DND-41 (cell line): Measurements from ENCODE around the gene SHQ1.

Source experiments
- ATAC-seq: fragments of 200-7000 bp; cut with Tn5 transposase; 3 replicates; pipeline ENCODE4 v1.9.1; 2021; ENCODE audit warnings: low read depth; ENCODE audit not compliant: insufficient read depth
- DNase-seq: peaks from one replicate; pipeline ENCODE4 v3.0.0-alpha.2; 2020
- H2AFZ ChIP-seq: 2 replicates; pipeline ENCODE4 v1.6.0; 2012; ENCODE audit warnings: low read depth, low read length
- H3K27ac ChIP-seq: 2 replicates; pipeline ENCODE4 v1.5.1; 2012; ENCODE audit warnings: low read length, inconsistent platforms
- H3K27me3 ChIP-seq: fragments of 200-600 bp; sonication (generic); 2 replicates; pipeline ENCODE4 v1.6.0; 2012; ENCODE audit warnings: low read length, mild to moderate bottlenecking, inconsistent platforms; ENCODE audit not compliant: insufficient read depth, poor library complexity
- H3K36me3 ChIP-seq: 2 replicates; pipeline ENCODE4 v1.5.1; 2012; ENCODE audit warnings: low read length, inconsistent platforms; ENCODE audit not compliant: insufficient read depth
- H3K4me1 ChIP-seq: 2 replicates; pipeline ENCODE4 v1.5.1; 2012; ENCODE audit warnings: mild to moderate bottlenecking, low read length; ENCODE audit not compliant: insufficient read depth
- H3K4me2 ChIP-seq: 2 replicates; pipeline ENCODE4 v1.6.0; 2012; ENCODE audit warnings: mild to moderate bottlenecking, moderate library complexity, low read length, inconsistent platforms; ENCODE audit not compliant: insufficient read depth
- H3K4me3 ChIP-seq, 2 experiments: fragments of 200-600 bp in 1 of 2; shearing (Covaris generic) in 1 of 2; 2 replicates each; pipeline ENCODE4 v1.5.1; 2012 to 2016; ENCODE audit warnings: inconsistent platforms in 2 of 2, low read length in 2 of 2, mild to moderate bottlenecking in 2 of 2, low read depth in 1 of 2, moderate library complexity in 1 of 2
- H3K79me2 ChIP-seq: 2 replicates; pipeline ENCODE4 v1.6.0; 2012; ENCODE audit warnings: low read length, inconsistent platforms; ENCODE audit not compliant: insufficient read depth
- H3K9ac ChIP-seq: 2 replicates; pipeline ENCODE4 v1.6.0; 2012; ENCODE audit warnings: low read depth, mild to moderate bottlenecking, inconsistent platforms, low read length, moderate library complexity
- H3K9me3 ChIP-seq: 2 replicates; pipeline ENCODE4 v1.5.1; 2012; ENCODE audit warnings: low read length, moderate library complexity, mild to moderate bottlenecking, inconsistent platforms; ENCODE audit not compliant: insufficient read depth, severe bottlenecking
- H4K20me1 ChIP-seq: 2 replicates; pipeline ENCODE4 v1.6.0; 2012; ENCODE audit warnings: low read length; ENCODE audit not compliant: insufficient read depth
- CTCF ChIP-seq: IDR thresholded peaks from 2 replicates; pipeline ENCODE4 v1.5.1; 2012; ENCODE audit warnings: borderline replicate concordance, low read length, moderate library complexity, mild to moderate bottlenecking; ENCODE audit not compliant: poor library complexity, severe bottlenecking; ENCODE audit errors: extremely low read depth
- EZH2 ChIP-seq: IDR thresholded peaks from 3 replicates; pipeline ENCODE4 v1.6.1; 2012; ENCODE audit warnings: borderline replicate concordance, low read depth, mild to moderate bottlenecking, moderate library complexity, low read length, inconsistent platforms; ENCODE audit not compliant: severe bottlenecking

SHQ1 gene

GRCh38 chr3:72725229-72725628, 123.0 kb downstream of the SHQ1 start:
- H3K79me2 ChIP-seq = no peaks in the 10 kb centered on the region

GRCh38 chr3:72724070-72724469, 124.2 kb downstream of the SHQ1 start:
- Histone ChIP-seq H3K4me1 (no peaks in the 10 kb centered on the region), H2AFZ (no peak overlapping the region), H3K9ac (no peak overlapping the region), H4K20me1 (no peaks in the 10 kb centered on the region), H3K9me3 (no peaks in the 10 kb centered on the region), H3K4me2 (no peak overlapping the region), H3K4me3 (no peak overlapping the region), H3K36me3 (no peaks in the 10 kb centered on the region), H3K27me3 (no peaks in the 10 kb centered on the region), H3K79me2 (no peaks in the 10 kb centered on the region), H3K27ac (no peak overlapping the region)
- DNase-seq = no peak
- TF ChIP-seq EZH2 (no peak), CTCF (no peak)
- ATAC-seq = no peak

More at GRCh38 chr3:72725229-72725628, 123.0 kb downstream of the SHQ1 start:
- Histone ChIP-seq H3K27ac (no peak overlapping the region), H3K9me3 (no peaks in the 10 kb centered on the region), H2AFZ (no peak overlapping the region), H3K4me3 (no peak overlapping the region), H3K4me1 (no peaks in the 10 kb centered on the region), H3K9ac (no peak overlapping the region), H4K20me1 (no peaks in the 10 kb centered on the region), H3K27me3 (no peaks in the 10 kb centered on the region), H3K4me2 (no peak overlapping the region), H3K36me3 (no peaks in the 10 kb centered on the region)
- no peak for TF ChIP-seq EZH2
- no peak for TF ChIP-seq CTCF
- no peak for DNase-seq
- ATAC-seq = no peak

GRCh38 chr3:72722930-72723726, 125.1 kb downstream of the SHQ1 start:
- no peaks in the 10 kb centered on the region for H3K79me2 ChIP-seq
- no peak for DNase-seq
- TF ChIP-seq CTCF = no peak
- TF ChIP-seq EZH2 = no peak
- H3K4me1 ChIP-seq = no peaks in the 10 kb centered on the region
- no peak overlapping the region for H2AFZ ChIP-seq
- no peak overlapping the region for H3K27ac ChIP-seq
- H3K36me3 ChIP-seq = no peaks in the 10 kb centered on the region
- H3K27me3 ChIP-seq = no peaks in the 10 kb centered on the region
- no peaks in the 10 kb centered on the region for H3K9me3 ChIP-seq
- no peak overlapping the region for H3K4me2 ChIP-seq
- H3K9ac ChIP-seq = no peak overlapping the region
- H3K4me3 ChIP-seq = no peak overlapping the region
- no peaks in the 10 kb centered on the region for H4K20me1 ChIP-seq
- no peak for ATAC-seq
